Osteoblast (primary cell): ENCODE measurements around the gene ARHGEF1. TPM values are rescaled to one million over a fixed set of nuclear protein-coding genes. Genes with fewer than 3 reads are reported as not detected.

ENCODE experiments used
- DNase-seq: peaks from one replicate; pipeline ENCODE4 v3.0.0; 2011; ENCODE audit warnings: low spot score, mixed read lengths; ENCODE audit not compliant: insufficient read length; ENCODE audit errors: missing footprints
- H2AFZ ChIP-seq: 2 replicates; pipeline ENCODE4 v1.6.0; 2011; ENCODE audit warnings: mild to moderate bottlenecking, low read length
- H3K27ac ChIP-seq: 2 replicates; pipeline ENCODE4 v1.5.1; 2011; ENCODE audit warnings: mild to moderate bottlenecking, low read depth, low read length, moderate library complexity
- H3K27me3 ChIP-seq: 2 replicates; pipeline ENCODE4 v1.6.0; 2012; ENCODE audit warnings: mild to moderate bottlenecking, control low read depth, inconsistent platforms, low read length, moderate library complexity; ENCODE audit not compliant: insufficient read depth
- H3K36me3 ChIP-seq: 2 replicates; pipeline ENCODE4 v1.5.1; 2011; ENCODE audit warnings: mild to moderate bottlenecking, low read length, control low read depth, moderate library complexity; ENCODE audit not compliant: insufficient read depth
- H3K4me1 ChIP-seq: 2 replicates; pipeline ENCODE4 v1.5.1; 2011; ENCODE audit warnings: mild to moderate bottlenecking, low read length, control low read depth, moderate library complexity; ENCODE audit not compliant: insufficient read depth
- H3K4me2 ChIP-seq: 2 replicates; pipeline ENCODE4 v1.6.0; 2011; ENCODE audit warnings: mild to moderate bottlenecking, low read length; ENCODE audit not compliant: insufficient read depth
- H3K4me3 ChIP-seq: fragments of 200-600 bp; sonication (generic); 3 replicates; pipeline ENCODE4 v1.5.1; 2012; ENCODE audit warnings: mild to moderate bottlenecking, low read length, inconsistent platforms; ENCODE audit not compliant: insufficient read depth
- H3K79me2 ChIP-seq: 2 replicates; pipeline ENCODE4 v1.6.0; 2012; ENCODE audit warnings: mild to moderate bottlenecking, low read length, control low read depth, inconsistent platforms; ENCODE audit not compliant: insufficient read depth
- H3K9me3 ChIP-seq: 2 replicates; pipeline ENCODE4 v1.5.1; 2011; ENCODE audit warnings: low read depth, low read length, control low read depth
- H4K20me1 ChIP-seq: 2 replicates; pipeline ENCODE4 v1.6.0; 2012; ENCODE audit warnings: mild to moderate bottlenecking, low read length, control low read depth; ENCODE audit not compliant: insufficient read depth
- total RNA-seq: library from RNA; depleted of rRNA; stranded (reverse); fragments of >200 nt; gene quantifications from 2 replicates; pipeline ENCODE4 v1.2.3, GENCODE V29; 2012
- TF ChIP-seq, protein P1 (sequence below): IDR thresholded peaks from 2 replicates; pipeline ENCODE4 v1.5.1; 2011; ENCODE audit warnings: mild to moderate bottlenecking, low read depth, low read length, moderate library complexity; ENCODE audit errors: extremely low read depth

Gene ARHGEF1
- total RNA-seq, 1 donor: 31.8 TPM

DNA sequence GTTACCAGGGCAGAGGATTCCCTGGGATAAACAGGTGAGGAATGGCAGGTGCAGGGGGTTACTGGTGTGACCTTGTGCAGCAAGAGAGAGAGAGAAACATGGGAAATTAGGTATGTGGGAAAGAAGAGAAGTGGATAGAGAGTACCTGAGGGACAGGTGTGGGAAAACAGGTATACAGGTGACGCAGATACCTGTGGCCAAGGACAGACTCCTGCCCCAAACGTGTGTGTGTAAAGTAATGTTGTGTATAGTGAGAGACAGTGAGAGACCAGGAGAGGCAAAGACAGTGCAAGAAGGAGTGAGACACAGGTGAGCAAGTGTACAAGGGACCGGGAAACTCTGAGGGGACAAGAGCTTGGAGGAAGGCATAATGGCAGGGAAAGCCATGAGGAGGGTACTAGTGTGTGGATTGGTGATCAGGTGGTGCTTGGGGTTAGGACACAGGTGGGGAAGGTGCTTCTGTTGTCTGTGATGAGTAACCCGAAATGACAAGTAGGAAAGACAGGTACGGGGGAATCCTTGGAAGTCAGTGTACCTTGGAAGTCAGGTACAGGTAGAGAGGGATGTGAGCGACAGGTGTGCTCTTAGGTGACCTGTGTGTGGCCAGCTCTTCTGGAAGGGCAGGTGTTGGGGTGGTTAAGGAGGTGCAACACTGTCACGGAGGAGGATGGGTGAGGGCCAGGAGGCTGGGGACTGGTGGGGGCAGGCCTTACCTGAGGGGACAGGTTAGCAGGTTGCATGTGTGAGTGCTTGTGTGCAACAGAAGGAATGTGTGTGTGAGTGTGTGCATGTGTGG is 42.4 kb downstream of the ARHGEF1 start:
- H3K9me3 ChIP-seq: no peaks in the 10 kb centered on the region
- no peak overlapping the region for H3K4me2 ChIP-seq
- no peak overlapping the region for H3K27ac ChIP-seq
- H3K4me3 ChIP-seq: no peak overlapping the region
- no peak overlapping the region for H2AFZ ChIP-seq
- no peaks in the 10 kb centered on the region for H4K20me1 ChIP-seq
- no peaks in the 10 kb centered on the region for H3K79me2 ChIP-seq
- H3K36me3 ChIP-seq: no peaks in the 10 kb centered on the region
- H3K4me1 ChIP-seq: peaks cover 3% of the 10 kb centered on the region
- DNase-seq: no peak
- peaks cover 43% of the 10 kb centered on the region for H3K27me3 ChIP-seq
- TF ChIP-seq, protein P1, sequence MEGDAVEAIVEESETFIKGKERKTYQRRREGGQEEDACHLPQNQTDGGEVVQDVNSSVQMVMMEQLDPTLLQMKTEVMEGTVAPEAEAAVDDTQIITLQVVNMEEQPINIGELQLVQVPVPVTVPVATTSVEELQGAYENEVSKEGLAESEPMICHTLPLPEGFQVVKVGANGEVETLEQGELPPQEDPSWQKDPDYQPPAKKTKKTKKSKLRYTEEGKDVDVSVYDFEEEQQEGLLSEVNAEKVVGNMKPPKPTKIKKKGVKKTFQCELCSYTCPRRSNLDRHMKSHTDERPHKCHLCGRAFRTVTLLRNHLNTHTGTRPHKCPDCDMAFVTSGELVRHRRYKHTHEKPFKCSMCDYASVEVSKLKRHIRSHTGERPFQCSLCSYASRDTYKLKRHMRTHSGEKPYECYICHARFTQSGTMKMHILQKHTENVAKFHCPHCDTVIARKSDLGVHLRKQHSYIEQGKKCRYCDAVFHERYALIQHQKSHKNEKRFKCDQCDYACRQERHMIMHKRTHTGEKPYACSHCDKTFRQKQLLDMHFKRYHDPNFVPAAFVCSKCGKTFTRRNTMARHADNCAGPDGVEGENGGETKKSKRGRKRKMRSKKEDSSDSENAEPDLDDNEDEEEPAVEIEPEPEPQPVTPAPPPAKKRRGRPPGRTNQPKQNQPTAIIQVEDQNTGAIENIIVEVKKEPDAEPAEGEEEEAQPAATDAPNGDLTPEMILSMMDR: no peak

DNA sequence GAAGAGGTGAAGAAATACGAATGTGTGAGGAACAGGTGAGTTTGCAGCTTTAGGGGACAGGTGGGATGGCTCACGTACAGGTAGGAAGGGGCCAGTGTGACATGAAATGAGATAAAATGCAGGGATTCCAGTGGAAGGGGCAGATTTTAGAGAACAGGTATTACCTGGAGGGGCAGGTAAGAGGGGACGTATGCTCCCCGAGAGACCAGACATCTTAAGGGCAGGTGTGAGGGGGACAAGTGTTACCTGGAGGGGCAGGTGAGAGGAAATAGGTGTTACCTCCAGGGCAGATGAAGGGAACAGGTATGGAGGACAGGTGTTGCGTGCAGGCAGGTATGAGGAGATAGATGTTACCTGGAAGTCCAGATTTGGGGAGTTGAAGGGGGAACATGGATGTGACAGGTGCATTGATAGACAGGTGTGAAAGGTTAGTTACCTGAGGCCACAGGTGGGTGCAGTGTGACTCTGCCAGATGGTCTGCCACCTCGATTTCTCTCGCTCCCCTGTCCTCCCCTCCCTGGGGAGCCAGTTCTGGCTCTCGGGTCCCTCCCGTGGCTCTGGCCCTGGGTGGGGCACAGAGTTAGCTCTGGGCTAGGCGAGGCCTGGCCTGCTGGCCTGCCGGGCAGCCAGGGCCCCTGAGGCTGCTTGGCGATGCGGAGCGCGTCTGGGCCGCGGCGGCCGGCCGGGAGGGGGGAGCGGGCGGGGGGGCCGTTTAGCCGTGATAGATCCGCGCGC is 43.2 kb downstream of the ARHGEF1 start:
- Histone ChIP-seq H3K4me3 (no peak overlapping the region), H3K9me3 (no peaks in the 10 kb centered on the region), H3K27ac (no peak overlapping the region), H3K79me2 (no peaks in the 10 kb centered on the region), H3K36me3 (no peaks in the 10 kb centered on the region), H3K27me3 (peaks cover 48% of the 10 kb centered on the region), H4K20me1 (no peaks in the 10 kb centered on the region), H3K4me2 (no peak overlapping the region), H2AFZ (no peak overlapping the region), H3K4me1 (peaks cover 3% of the 10 kb centered on the region)
- TF ChIP-seq, protein P1: no peak
- no peak for DNase-seq

GRCh38 chr19:41926763-41927496 is 43.9 kb downstream of the ARHGEF1 start:
- Histone ChIP-seq H4K20me1 (no peaks in the 10 kb centered on the region), H3K36me3 (no peaks in the 10 kb centered on the region), H3K4me1 (peaks cover 3% of the 10 kb centered on the region), H3K27ac (no peak overlapping the region), H3K27me3 (peaks cover 49% of the 10 kb centered on the region), H2AFZ (no peak overlapping the region), H3K4me2 (no peak overlapping the region), H3K79me2 (no peaks in the 10 kb centered on the region), H3K4me3 (no peak overlapping the region), H3K9me3 (no peaks in the 10 kb centered on the region)
- DNase-seq: no peak
- TF ChIP-seq, protein P1: no peak
